ENCODE data around the gene RRAS.

Gene RRAS
- long read RNA-seq, result 0 reads

- peak within 1 kb of the TSS; percentile 89 for H3K27ac ChIP-seq (replicated peaks)
- H3K4me3 ChIP-seq (replicated peaks; ENCODE audit: insufficient read depth, low read length), result peak within 1 kb of the TSS; percentile 54
- peak; percentile 99 to 100 for DNase-seq (ENCODE audit: low read depth in 1 of 2, low spot score in 1 of 2)
- TF ChIP-seq REST (IDR thresholded peaks at IDR 0.05; ENCODE audit: insufficient replicate concordance, low read depth) (no peak), POLR2AphosphoS5 (IDR thresholded peaks at IDR 0.05; ENCODE audit: low read depth) (peak; percentile 81), SPI1 (IDR thresholded peaks at IDR 0.05; ENCODE audit: borderline replicate concordance, low read depth) (0 out of 2 replicates have a peak, but pooled peaks have one; percentile 1), GABPA (IDR thresholded peaks at IDR 0.05; ENCODE audit: low read depth) (peak; percentile 73)
- TF ChIP-seq, protein P1, sequence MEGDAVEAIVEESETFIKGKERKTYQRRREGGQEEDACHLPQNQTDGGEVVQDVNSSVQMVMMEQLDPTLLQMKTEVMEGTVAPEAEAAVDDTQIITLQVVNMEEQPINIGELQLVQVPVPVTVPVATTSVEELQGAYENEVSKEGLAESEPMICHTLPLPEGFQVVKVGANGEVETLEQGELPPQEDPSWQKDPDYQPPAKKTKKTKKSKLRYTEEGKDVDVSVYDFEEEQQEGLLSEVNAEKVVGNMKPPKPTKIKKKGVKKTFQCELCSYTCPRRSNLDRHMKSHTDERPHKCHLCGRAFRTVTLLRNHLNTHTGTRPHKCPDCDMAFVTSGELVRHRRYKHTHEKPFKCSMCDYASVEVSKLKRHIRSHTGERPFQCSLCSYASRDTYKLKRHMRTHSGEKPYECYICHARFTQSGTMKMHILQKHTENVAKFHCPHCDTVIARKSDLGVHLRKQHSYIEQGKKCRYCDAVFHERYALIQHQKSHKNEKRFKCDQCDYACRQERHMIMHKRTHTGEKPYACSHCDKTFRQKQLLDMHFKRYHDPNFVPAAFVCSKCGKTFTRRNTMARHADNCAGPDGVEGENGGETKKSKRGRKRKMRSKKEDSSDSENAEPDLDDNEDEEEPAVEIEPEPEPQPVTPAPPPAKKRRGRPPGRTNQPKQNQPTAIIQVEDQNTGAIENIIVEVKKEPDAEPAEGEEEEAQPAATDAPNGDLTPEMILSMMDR (IDR thresholded peaks at IDR 0.05; ENCODE audit: insufficient read depth, low read length), result no peak
- H3K27me3 ChIP-seq (ENCODE audit: insufficient read depth, poor library complexity, severe bottlenecking), result no peaks in the 10 kb centered on the region
Measured at GRCh38 chr19:49640113-49640898, at the start of gene RRAS. TSS of gene RRAS (minus strand) at chr19:49640143. CDS start at chr19:49640098, 45 bp downstream.

DNA sequence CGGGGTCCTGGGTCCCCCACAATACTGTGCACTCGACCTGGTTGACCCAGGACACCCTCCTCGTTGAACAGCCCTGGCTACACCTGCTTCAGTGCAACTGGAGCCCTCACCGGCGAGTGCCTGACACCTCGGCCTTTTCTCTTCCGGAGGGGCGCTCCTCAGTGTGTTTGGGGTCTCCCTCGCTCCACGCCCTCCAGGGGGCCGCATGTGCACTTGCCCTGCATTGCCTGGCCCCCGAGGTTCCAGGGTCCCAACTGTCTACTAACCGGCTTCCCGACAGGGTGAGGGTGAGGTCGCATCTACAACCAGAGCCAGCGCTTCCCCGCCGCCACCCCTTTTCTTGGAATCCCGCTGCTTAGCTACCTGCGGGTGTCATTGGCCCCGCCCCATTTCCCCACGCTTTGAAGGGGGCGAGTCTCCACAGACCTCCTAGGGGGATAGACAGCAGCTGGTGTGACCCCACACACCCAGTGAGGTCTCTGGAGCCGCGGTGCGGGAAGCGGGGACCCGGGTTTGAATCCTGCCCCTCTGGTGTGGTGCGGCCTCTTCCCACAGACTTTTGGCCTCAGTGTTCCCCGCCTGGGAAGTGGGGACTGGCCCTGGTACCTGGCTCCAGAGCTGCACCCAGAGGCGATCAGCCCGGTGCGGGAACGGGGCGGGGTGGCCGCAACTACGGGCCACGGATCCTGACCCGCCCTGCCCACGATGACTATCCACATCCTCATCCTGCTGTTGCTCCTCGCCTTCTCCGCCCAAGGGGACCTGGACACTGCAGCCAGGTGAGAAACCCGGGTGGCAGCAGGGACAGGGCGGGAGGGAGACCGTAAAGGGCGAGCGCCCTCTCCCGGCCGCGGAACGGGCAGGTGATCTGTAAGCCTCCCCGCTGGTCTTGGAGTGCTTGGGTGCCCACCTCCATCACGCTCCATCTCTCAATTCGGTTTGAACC is 49.5 kb upstream of the RRAS start, which contains the start of gene ADM5:
Gene ADM5, plus strand, starts transcription at position 462 of the 946 bp plus-strand sequence. Its CDS starts 244 bp downstream, at position 706.
- peak; percentile 9; the same call in 1 of the 2 replicates for TF ChIP-seq POLR2AphosphoS5 (IDR thresholded peaks at IDR 0.05; ENCODE audit: low read depth)
- TF ChIP-seq SPI1 (IDR thresholded peaks at IDR 0.05; ENCODE audit: borderline replicate concordance, low read depth), result no peak
- no peak for TF ChIP-seq REST (IDR thresholded peaks at IDR 0.05; ENCODE audit: insufficient replicate concordance, low read depth)
- TF ChIP-seq GABPA (IDR thresholded peaks at IDR 0.05; ENCODE audit: low read depth), result no peak
- no peak for DNase-seq (ENCODE audit: low read depth in 1 of 2, low spot score in 1 of 2)
- Histone ChIP-seq H3K27ac (replicated peaks) (no peak within 1 kb of the TSS), H3K4me3 (replicated peaks; ENCODE audit: insufficient read depth, low read length) (no peak within 1 kb of the TSS), H3K27me3 (ENCODE audit: insufficient read depth, poor library complexity, severe bottlenecking) (no peaks in the 10 kb centered on the region)

GRCh38 chr19:49688531-49689132 is 48.7 kb upstream of the RRAS start:
- H3K4me3 ChIP-seq (replicated peaks; ENCODE audit: insufficient read depth, low read length), result no peak overlapping the region
- H3K27ac ChIP-seq (replicated peaks), result no peak overlapping the region

More at GRCh38 chr19:49688531-49689132, 48.7 kb upstream of the RRAS start:
- TF ChIP-seq REST (IDR thresholded peaks at IDR 0.05; ENCODE audit: insufficient replicate concordance, low read depth), result no peak
- no peak; the same call in 1 of the 2 replicates for TF ChIP-seq POLR2AphosphoS5 (IDR thresholded peaks at IDR 0.05; ENCODE audit: low read depth)
- no peak for TF ChIP-seq GABPA (IDR thresholded peaks at IDR 0.05; ENCODE audit: low read depth)
- TF ChIP-seq SPI1 (IDR thresholded peaks at IDR 0.05; ENCODE audit: borderline replicate concordance, low read depth), result no peak
- TF ChIP-seq, protein P1 (IDR thresholded peaks at IDR 0.05; ENCODE audit: insufficient read depth, low read length), result no peak
- H3K27me3 ChIP-seq (ENCODE audit: insufficient read depth, poor library complexity, severe bottlenecking), result no peaks in the 10 kb centered on the region
- DNase-seq (ENCODE audit: low read depth in 1 of 2, low spot score in 1 of 2), result no peak
